ENCODE results near the gene SLX9. TPM values are rescaled to one million over a fixed set of nuclear protein-coding genes. Genes with fewer than 3 reads are reported as not detected.

The SLX9 gene
- total RNA-seq (2014; rRNA removed; shearing (Covaris generic); ENCODE audit: low replicate concordance) = 42.9 and 55.0 TPM in 2 replicates

GRCh38 chr21:44939532-44940115 is at the start of gene SLX9:
Gene SLX9 (plus strand): TSS chr21:44940029. CDS start chr21:44940058, 29 bp downstream.
- in situ Hi-C loops (cut with HindIII; ENCODE audit: low pct_unique_long_range_greater_than_20kb, low sequenced_read_pairs) = no loop called here
- DNase-seq (ENCODE audit: low read depth) = peak; percentile 79

- in situ Hi-C loops (cut with HindIII; ENCODE audit: low pct_unique_long_range_greater_than_20kb, low sequenced_read_pairs) = no loop called here
- no peak for DNase-seq (ENCODE audit: low read depth)
These were observed 49.4 kb upstream of the SLX9 start for GRCh38 chr21:44890338-44890931.

- in situ Hi-C loops (cut with HindIII; ENCODE audit: low pct_unique_long_range_greater_than_20kb, low sequenced_read_pairs) = no loop called here
- DNase-seq (ENCODE audit: low read depth) = no peak
These were observed 48.8 kb upstream of the SLX9 start for GRCh38 chr21:44890961-44891541.

- in situ Hi-C loops (cut with HindIII; ENCODE audit: low pct_unique_long_range_greater_than_20kb, low sequenced_read_pairs) = no loop called here
- DNase-seq (ENCODE audit: low read depth) = no peak
These were observed 48.2 kb upstream of the SLX9 start for GRCh38 chr21:44891631-44892031.

- in situ Hi-C loops (cut with HindIII; ENCODE audit: low pct_unique_long_range_greater_than_20kb, low sequenced_read_pairs) = no loop called here
These were observed 47.7 kb upstream of the SLX9 start for GRCh38 chr21:44892095-44892494.

GRCh38 chr21:44892536-44893277 is 47.1 kb upstream of the SLX9 start:
- DNase-seq (ENCODE audit: low read depth) = no peak
- in situ Hi-C loops (cut with HindIII; ENCODE audit: low pct_unique_long_range_greater_than_20kb, low sequenced_read_pairs) = no loop called here

More at GRCh38 chr21:44892095-44892494, 47.7 kb upstream of the SLX9 start:
- DNase-seq (ENCODE audit: low read depth) = no peak

- in situ Hi-C loops (cut with HindIII; ENCODE audit: low pct_unique_long_range_greater_than_20kb, low sequenced_read_pairs) = no loop called here
- no peak for DNase-seq (ENCODE audit: low read depth)
These were observed 46.6 kb upstream of the SLX9 start for GRCh38 chr21:44893278-44893556.

- no peak for DNase-seq (ENCODE audit: low read depth)
- in situ Hi-C loops (cut with HindIII; ENCODE audit: low pct_unique_long_range_greater_than_20kb, low sequenced_read_pairs) = no loop called here
These were observed 45.7 kb upstream of the SLX9 start for GRCh38 chr21:44893948-44894656.

GRCh38 chr21:44894687-44895302 is 45.0 kb upstream of the SLX9 start:
- DNase-seq (ENCODE audit: low read depth) = no peak
- in situ Hi-C loops (cut with HindIII; ENCODE audit: low pct_unique_long_range_greater_than_20kb, low sequenced_read_pairs) = no loop called here

- in situ Hi-C loops (cut with HindIII; ENCODE audit: low pct_unique_long_range_greater_than_20kb, low sequenced_read_pairs) = no loop called here
These were observed 44.0 kb upstream of the SLX9 start for GRCh38 chr21:44895859-44896258.

GRCh38 chr21:44896561-44897286 is 43.1 kb upstream of the SLX9 start:
- in situ Hi-C loops (cut with HindIII; ENCODE audit: low pct_unique_long_range_greater_than_20kb, low sequenced_read_pairs) = no loop called here
- no peak for DNase-seq (ENCODE audit: low read depth)

More at GRCh38 chr21:44895859-44896258, 44.0 kb upstream of the SLX9 start:
- no peak for DNase-seq (ENCODE audit: low read depth)

GRCh38 chr21:44897326-44898010 is 42.4 kb upstream of the SLX9 start:
- no peak for DNase-seq (ENCODE audit: low read depth)
- in situ Hi-C loops (cut with HindIII; ENCODE audit: low pct_unique_long_range_greater_than_20kb, low sequenced_read_pairs) = no loop called here

- DNase-seq (ENCODE audit: low read depth) = no peak
- in situ Hi-C loops (cut with HindIII; ENCODE audit: low pct_unique_long_range_greater_than_20kb, low sequenced_read_pairs) = no loop called here
These were observed 41.8 kb upstream of the SLX9 start for GRCh38 chr21:44898011-44898488.

GRCh38 chr21:44898851-44899767 is 40.7 kb upstream of the SLX9 start:
- in situ Hi-C loops (cut with HindIII; ENCODE audit: low pct_unique_long_range_greater_than_20kb, low sequenced_read_pairs) = no loop called here

GRCh38 chr21:44899768-44900558 is 39.9 kb upstream of the SLX9 start:
- in situ Hi-C loops (cut with HindIII; ENCODE audit: low pct_unique_long_range_greater_than_20kb, low sequenced_read_pairs) = no loop called here
- no peak for DNase-seq (ENCODE audit: low read depth)

More at GRCh38 chr21:44898851-44899767, 40.7 kb upstream of the SLX9 start:
- no peak for DNase-seq (ENCODE audit: low read depth)
